SK-N-SH treated with all-trans-retinoic acid at 6 μM for 48 hours (cell line): ENCODE results near the gene PIK3CB.

Source experiments
- ATAC-seq: fragments of 200-7000 bp; cut with Tn5 transposase; 3 replicates; pipeline ENCODE4 v1.9.1; 2020; ENCODE audit warnings: mild to moderate bottlenecking, moderate library complexity
- ARNTL ChIP-seq: fragments of 450-650 bp; formaldehyde crosslinking; IDR thresholded peaks from 2 replicates; pipeline ENCODE4 v1.5.0; 2020; ENCODE audit warnings: low read depth, mild to moderate bottlenecking, moderate library complexity, borderline replicate concordance
- BACH2 ChIP-seq: fragments of 250-450 bp; sonication (Bioruptor Pico); IDR thresholded peaks from 2 replicates; pipeline ENCODE4 v1.9.0; 2021; ENCODE audit warnings: mild to moderate bottlenecking, borderline replicate concordance
- ESRRG ChIP-seq: fragments of 250-450 bp; sonication (Bioruptor Pico); IDR thresholded peaks from 2 replicates; pipeline ENCODE4 v1.6.1; 2021; ENCODE audit warnings: mild to moderate bottlenecking
- GLIS3 ChIP-seq: fragments of 250-450 bp; sonication (Bioruptor Pico); IDR thresholded peaks from 2 replicates; pipeline ENCODE4 v1.5.0; 2020; ENCODE audit warnings: mild to moderate bottlenecking, moderate library complexity
- OSR1 ChIP-seq: fragments of 250-450 bp; sonication (Bioruptor Pico); IDR thresholded peaks from 2 replicates; pipeline ENCODE4 v1.8.0; 2022; ENCODE audit warnings: moderate library complexity, mild to moderate bottlenecking, inconsistent platforms
- PPARA ChIP-seq: fragments of 250-450 bp; sonication (Bioruptor Pico); IDR thresholded peaks from 2 replicates; pipeline ENCODE4 v1.5.0; 2020; ENCODE audit warnings: mild to moderate bottlenecking, borderline replicate concordance
- RARB ChIP-seq: fragments of 250-450 bp; sonication (Bioruptor Pico); IDR thresholded peaks from 2 replicates; pipeline ENCODE4 v1.8.0; 2021; ENCODE audit warnings: mild to moderate bottlenecking, moderate library complexity
- SNAI2 ChIP-seq: fragments of 250-450 bp; sonication (Bioruptor Pico); IDR thresholded peaks from 2 replicates; pipeline ENCODE4 v1.5.0; 2020; ENCODE audit warnings: mild to moderate bottlenecking, moderate library complexity
- TOX ChIP-seq: fragments of 250-450 bp; sonication (Bioruptor Pico); IDR thresholded peaks from 2 replicates; pipeline ENCODE4 v1.8.0; 2021; ENCODE audit warnings: mild to moderate bottlenecking, moderate library complexity, borderline replicate concordance
- ZFP3 ChIP-seq: fragments of 250-450 bp; sonication (Bioruptor Pico); IDR thresholded peaks from 2 replicates; pipeline ENCODE4 v1.5.0; 2020; ENCODE audit warnings: mild to moderate bottlenecking, moderate library complexity
- ZFP30 ChIP-seq: fragments of 450-650 bp; formaldehyde crosslinking; IDR thresholded peaks from 2 replicates; pipeline ENCODE4 v1.5.0; 2022; ENCODE audit warnings: mild to moderate bottlenecking, moderate library complexity
- ZNF565 ChIP-seq: fragments of 450-650 bp; formaldehyde crosslinking; conservative IDR thresholded peaks from 2 replicates; pipeline ENCODE4 v1.5.0; 2020; ENCODE audit warnings: low read depth, mild to moderate bottlenecking, moderate library complexity
- ZNF70 ChIP-seq: fragments of 450-650 bp; formaldehyde crosslinking; IDR thresholded peaks from 2 replicates; pipeline ENCODE4 v1.5.0; 2020; ENCODE audit warnings: mild to moderate bottlenecking, moderate library complexity
- ZNF8 ChIP-seq: fragments of 450-650 bp; formaldehyde crosslinking; IDR thresholded peaks from 2 replicates; pipeline ENCODE4 v1.5.0; 2020; ENCODE audit warnings: mild to moderate bottlenecking, moderate library complexity
- TF ChIP-seq, protein P1 (sequence below): fragments of 250-450 bp; sonication (Bioruptor Pico); IDR thresholded peaks from 2 replicates; pipeline ENCODE4 v1.8.0; 2020; ENCODE audit warnings: mild to moderate bottlenecking, moderate library complexity, borderline replicate concordance
- TF ChIP-seq, protein P2 (sequence below): fragments of 250-450 bp; sonication (Bioruptor Pico); IDR thresholded peaks from 2 replicates; pipeline ENCODE4 v1.5.1; 2021; ENCODE audit warnings: mild to moderate bottlenecking, moderate library complexity
- TF ChIP-seq, protein P3 (sequence below): fragments of 250-450 bp; sonication (Bioruptor Pico); IDR thresholded peaks from 2 replicates; pipeline ENCODE4 v1.8.0; 2021; ENCODE audit warnings: low read depth, mild to moderate bottlenecking, moderate library complexity, borderline replicate concordance
- TF ChIP-seq, protein P4 (sequence below): fragments of 250-450 bp; sonication (Bioruptor Pico); IDR thresholded peaks from 2 replicates; pipeline ENCODE4 v1.5.1; 2020; ENCODE audit warnings: low read depth, mild to moderate bottlenecking, moderate library complexity

Gene PIK3CB

DNA sequence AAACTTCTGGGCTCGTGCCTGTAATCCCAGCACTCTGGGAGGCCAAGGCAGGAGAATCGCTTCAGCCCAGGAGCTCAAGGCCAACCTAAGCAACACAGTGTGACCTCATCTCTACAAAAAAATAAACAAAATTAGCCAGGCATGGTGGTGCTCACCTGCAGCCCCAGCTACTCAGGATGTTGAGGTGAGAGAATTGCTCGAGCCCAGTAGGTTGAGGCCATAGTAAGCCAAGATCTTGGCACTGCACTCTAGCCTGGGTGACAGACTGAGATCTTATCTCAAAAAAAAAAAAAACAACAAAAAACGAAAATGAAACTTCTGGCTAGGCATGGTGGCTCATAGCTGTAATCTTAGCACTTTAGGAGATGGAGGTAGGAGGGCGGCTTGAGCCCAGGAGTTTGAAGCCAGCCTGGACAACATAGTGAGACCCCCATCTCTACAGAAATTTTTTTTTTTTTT is 53.7 kb downstream of the PIK3CB start:
- no peak for ATAC-seq
- TF ChIP-seq GLIS3 (CRISPR knock-in tag) (no peak), SNAI2 (CRISPR knock-in tag) (no peak), ZFP30 (CRISPR knock-in tag) (no peak), RARB (no peak), TOX (CRISPR knock-in tag) (no peak), OSR1 (CRISPR knock-in tag) (no peak), ZNF70 (no peak), ZNF8 (CRISPR knock-in tag) (no peak), BACH2 (CRISPR knock-in tag) (no peak), ZNF565 (no peak), PPARA (CRISPR knock-in tag) (no peak)
- TF ChIP-seq, protein P1, sequence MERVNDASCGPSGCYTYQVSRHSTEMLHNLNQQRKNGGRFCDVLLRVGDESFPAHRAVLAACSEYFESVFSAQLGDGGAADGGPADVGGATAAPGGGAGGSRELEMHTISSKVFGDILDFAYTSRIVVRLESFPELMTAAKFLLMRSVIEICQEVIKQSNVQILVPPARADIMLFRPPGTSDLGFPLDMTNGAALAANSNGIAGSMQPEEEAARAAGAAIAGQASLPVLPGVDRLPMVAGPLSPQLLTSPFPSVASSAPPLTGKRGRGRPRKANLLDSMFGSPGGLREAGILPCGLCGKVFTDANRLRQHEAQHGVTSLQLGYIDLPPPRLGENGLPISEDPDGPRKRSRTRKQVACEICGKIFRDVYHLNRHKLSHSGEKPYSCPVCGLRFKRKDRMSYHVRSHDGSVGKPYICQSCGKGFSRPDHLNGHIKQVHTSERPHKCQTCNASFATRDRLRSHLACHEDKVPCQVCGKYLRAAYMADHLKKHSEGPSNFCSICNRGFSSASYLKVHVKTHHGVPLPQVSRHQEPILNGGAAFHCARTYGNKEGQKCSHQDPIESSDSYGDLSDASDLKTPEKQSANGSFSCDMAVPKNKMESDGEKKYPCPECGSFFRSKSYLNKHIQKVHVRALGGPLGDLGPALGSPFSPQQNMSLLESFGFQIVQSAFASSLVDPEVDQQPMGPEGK (CRISPR knock-in tag) = no peak
- TF ChIP-seq, protein P2, sequence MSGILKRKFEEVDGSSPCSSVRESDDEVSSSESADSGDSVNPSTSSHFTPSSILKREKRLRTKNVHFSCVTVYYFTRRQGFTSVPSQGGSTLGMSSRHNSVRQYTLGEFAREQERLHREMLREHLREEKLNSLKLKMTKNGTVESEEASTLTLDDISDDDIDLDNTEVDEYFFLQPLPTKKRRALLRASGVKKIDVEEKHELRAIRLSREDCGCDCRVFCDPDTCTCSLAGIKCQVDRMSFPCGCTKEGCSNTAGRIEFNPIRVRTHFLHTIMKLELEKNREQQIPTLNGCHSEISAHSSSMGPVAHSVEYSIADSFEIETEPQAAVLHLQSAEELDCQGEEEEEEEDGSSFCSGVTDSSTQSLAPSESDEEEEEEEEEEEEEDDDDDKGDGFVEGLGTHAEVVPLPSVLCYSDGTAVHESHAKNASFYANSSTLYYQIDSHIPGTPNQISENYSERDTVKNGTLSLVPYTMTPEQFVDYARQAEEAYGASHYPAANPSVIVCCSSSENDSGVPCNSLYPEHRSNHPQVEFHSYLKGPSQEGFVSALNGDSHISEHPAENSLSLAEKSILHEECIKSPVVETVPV (CRISPR knock-in tag) = no peak
- TF ChIP-seq, protein P3, sequence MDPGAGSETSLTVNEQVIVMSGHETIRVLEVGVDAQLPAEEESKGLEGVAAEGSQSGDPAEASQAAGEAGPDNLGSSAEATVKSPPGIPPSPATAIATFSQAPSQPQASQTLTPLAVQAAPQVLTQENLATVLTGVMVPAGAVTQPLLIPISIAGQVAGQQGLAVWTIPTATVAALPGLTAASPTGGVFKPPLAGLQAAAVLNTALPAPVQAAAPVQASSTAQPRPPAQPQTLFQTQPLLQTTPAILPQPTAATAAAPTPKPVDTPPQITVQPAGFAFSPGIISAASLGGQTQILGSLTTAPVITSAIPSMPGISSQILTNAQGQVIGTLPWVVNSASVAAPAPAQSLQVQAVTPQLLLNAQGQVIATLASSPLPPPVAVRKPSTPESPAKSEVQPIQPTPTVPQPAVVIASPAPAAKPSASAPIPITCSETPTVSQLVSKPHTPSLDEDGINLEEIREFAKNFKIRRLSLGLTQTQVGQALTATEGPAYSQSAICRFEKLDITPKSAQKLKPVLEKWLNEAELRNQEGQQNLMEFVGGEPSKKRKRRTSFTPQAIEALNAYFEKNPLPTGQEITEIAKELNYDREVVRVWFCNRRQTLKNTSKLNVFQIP (CRISPR knock-in tag) = no peak
- TF ChIP-seq, protein P4, sequence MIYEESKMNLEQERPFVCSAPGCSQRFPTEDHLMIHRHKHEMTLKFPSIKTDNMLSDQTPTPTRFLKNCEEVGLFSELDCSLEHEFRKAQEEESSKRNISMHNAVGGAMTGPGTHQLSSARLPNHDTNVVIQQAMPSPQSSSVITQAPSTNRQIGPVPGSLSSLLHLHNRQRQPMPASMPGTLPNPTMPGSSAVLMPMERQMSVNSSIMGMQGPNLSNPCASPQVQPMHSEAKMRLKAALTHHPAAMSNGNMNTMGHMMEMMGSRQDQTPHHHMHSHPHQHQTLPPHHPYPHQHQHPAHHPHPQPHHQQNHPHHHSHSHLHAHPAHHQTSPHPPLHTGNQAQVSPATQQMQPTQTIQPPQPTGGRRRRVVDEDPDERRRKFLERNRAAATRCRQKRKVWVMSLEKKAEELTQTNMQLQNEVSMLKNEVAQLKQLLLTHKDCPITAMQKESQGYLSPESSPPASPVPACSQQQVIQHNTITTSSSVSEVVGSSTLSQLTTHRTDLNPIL (CRISPR knock-in tag) = no peak

DNA sequence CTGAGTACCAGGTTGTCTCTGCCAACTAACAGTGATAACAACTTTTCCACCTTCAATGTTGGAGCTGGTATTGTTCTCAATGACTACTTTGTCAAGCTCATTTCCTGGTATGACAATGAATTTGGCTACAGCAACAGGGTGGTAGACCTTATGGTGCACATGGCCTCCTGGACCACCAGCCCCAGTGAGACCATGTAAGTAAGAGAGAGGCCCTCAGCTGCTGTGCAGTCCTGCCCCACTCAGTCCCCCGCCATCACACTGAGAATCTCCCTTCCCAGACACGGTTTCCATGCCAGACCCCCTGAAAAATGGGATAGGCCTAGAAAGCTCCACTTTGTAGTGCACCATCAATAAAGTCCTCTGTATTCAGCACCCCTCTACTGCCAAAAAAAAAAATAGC is 56.1 kb downstream of the PIK3CB start:
- no peak for TF ChIP-seq ZFP3 (CRISPR knock-in tag)
- no peak for TF ChIP-seq ARNTL (CRISPR knock-in tag)
- TF ChIP-seq ZNF8 (CRISPR knock-in tag) = no peak
- TF ChIP-seq, protein P2 (CRISPR knock-in tag) = no peak
- no peak for TF ChIP-seq RARB
- no peak for TF ChIP-seq ESRRG (CRISPR knock-in tag)

DNA sequence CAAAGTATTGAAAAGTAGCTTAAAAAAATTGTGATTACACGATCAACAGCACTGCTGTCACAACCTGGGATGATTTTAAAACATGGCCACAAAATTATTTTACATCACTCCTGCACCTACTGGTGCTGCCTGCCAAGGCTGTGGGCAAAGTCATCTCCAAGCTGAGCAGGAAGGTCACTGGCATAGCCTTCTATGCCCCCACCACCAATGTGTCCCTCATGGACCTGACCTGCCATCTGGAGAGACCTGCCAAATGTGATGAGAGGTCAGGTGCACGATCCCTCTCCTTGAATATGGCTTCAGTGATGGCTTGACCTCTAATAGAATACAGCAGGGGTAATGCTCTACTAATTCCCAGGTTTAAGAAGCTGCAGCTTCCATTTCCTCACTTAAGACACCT is 57.8 kb downstream of the PIK3CB start:
- no peak for ATAC-seq
- TF ChIP-seq, protein P1 (CRISPR knock-in tag) = no peak
- TF ChIP-seq, protein P2 (CRISPR knock-in tag) = no peak
- TF ChIP-seq, protein P3 (CRISPR knock-in tag) = no peak
- no peak for TF ChIP-seq ARNTL (CRISPR knock-in tag)

More for the DNA sequence above, 56.1 kb downstream of the PIK3CB start:
- no peak for ATAC-seq
